Astrocyte of the spinal cord (primary cell): ENCODE data around the gene RGS1.

ENCODE experiments used
- DNase-seq: peaks from one replicate; pipeline ENCODE4 v3.0.0; 2011; ENCODE audit warnings: low read depth, low spot score
- H3K4me3 ChIP-seq: 2 replicates; pipeline ENCODE4 v1.5.1; 2011; ENCODE audit warnings: low read depth, mild to moderate bottlenecking, low read length, moderate library complexity
- in situ Hi-C: cut with HindIII; loops from 2 replicates; pipeline ENCODE4 v1.10.0; 2017; ENCODE audit warnings: low sequenced_read_pairs
- TF ChIP-seq, protein P1 (sequence below): IDR thresholded peaks from 2 replicates; pipeline ENCODE4 v1.5.1; 2012; ENCODE audit warnings: low read depth, mild to moderate bottlenecking, low read length, inconsistent platforms

The RGS1 gene

DNA sequence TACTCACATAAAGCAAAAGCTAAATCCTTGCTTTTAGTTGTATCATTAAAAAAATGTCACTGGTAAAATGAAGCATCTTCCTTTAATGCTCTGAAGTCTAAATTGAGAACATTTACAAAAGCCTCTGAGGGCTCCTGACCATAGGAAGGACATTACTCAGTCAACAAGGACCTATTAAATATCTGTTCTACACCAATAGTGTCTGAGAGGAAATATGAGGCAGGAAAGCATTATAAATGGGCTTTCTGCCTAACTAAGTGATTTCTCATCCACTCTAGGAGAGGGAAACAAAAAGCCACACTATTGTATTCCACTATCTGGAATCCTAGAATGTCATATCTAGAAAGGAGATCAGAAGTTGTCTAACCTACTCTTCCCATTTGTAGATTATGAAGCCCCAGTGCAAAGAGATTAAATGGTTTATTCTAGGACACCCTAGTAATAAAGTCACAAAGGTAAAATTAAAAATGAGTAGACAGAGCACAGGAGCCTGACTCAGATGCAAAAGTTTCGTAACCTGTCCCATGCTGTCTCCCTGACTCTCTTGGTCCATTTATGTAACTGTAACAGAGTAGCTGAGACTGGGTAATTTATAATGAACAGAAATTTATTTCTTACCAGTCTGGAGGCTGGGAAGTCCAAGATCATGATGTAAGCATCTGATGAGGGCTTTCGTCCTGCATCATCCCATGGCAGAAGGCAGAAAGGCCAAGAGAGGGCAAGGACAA is 17.6 kb downstream of the RGS1 start:
- in situ Hi-C loops = no loop called here
- TF ChIP-seq, protein P1, sequence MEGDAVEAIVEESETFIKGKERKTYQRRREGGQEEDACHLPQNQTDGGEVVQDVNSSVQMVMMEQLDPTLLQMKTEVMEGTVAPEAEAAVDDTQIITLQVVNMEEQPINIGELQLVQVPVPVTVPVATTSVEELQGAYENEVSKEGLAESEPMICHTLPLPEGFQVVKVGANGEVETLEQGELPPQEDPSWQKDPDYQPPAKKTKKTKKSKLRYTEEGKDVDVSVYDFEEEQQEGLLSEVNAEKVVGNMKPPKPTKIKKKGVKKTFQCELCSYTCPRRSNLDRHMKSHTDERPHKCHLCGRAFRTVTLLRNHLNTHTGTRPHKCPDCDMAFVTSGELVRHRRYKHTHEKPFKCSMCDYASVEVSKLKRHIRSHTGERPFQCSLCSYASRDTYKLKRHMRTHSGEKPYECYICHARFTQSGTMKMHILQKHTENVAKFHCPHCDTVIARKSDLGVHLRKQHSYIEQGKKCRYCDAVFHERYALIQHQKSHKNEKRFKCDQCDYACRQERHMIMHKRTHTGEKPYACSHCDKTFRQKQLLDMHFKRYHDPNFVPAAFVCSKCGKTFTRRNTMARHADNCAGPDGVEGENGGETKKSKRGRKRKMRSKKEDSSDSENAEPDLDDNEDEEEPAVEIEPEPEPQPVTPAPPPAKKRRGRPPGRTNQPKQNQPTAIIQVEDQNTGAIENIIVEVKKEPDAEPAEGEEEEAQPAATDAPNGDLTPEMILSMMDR = no peak
- DNase-seq = no peak
- H3K4me3 ChIP-seq = no peak overlapping the region

DNA sequence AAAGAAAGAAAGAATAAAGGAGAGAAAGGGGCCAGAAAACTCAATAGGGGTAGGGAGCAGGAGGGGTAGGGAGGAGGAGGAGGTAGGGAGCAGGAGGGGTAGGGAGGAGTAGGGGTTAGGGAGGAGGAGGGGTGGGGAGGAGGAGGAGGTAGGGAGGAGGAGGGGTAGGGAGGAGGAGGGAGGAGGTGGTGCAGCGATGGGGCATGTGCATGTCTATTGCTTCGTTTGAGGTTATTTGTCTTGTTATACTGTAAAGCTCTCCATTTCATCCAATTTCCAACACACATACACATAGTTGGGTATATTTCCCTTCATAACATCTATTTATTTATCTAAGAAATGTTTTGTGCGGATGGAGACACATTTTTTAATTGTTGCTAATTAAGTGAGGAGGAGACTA is 19.7 kb downstream of the RGS1 start:
- TF ChIP-seq, protein P1 = no peak

DNA sequence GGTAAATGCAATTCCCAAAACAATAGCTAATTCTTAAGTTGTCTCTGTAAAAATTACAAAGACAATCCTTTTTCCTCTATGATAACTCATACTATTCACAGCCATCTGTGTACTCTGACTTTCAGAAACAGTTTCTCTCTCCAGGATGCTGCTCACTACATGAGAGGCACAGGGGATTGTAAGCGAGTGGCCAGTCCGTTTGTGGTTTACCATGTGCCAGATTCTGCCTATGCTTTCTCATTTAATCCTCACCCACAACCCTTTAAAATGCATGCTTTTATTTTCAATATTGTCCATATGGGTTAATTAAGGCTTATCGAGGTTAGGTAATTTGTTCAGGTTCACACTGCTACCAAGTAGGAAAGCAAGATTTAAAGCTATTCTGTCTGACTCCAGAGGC is 23.0 kb downstream of the RGS1 start:
- DNase-seq = no peak
- no peak overlapping the region for H3K4me3 ChIP-seq
- TF ChIP-seq, protein P1 = no peak
- in situ Hi-C loops = no loop called here

More for the DNA sequence above, 19.7 kb downstream of the RGS1 start:
- H3K4me3 ChIP-seq = no peak overlapping the region
- DNase-seq = no peak
- in situ Hi-C loops = no loop called here

DNA sequence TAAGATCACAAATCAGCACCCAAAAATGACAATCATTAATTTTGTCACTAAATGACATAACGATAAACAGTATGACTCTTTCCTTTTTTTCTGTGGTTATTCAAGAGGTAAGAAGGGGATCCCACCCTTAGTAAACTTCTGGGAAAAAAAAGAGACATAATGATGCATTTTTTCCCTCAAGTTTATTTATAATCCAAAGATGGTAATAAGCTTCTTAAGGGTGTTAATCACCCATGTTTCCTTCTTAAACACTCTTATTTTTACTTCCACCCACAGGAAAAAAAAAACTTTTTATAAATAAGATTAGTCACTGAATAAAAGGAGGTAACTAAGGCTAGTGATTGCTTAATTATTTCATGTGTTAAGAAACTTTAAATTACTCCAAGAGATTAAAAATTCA is 24.7 kb downstream of the RGS1 start:
- DNase-seq = no peak
- TF ChIP-seq, protein P1 = no peak
- H3K4me3 ChIP-seq = no peak overlapping the region
- in situ Hi-C loops = no loop called here

DNA sequence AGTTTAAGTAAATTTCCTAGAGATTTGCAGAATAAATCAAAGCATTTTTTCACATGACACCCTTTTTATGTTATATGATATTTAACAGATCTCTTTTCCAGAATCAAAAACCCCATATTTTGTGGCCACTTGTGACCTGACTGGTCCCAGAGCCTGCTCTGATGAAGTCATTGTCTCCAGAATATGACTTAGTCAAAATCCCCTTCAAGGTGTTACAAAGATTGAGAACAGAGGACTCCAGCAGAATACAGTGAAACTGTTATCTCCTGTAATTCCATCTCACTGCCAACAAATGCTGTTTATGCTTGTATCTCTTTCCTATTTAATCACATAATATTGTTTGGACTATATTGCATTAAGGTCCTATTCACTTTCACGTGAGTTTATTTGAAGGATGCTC is 25.6 kb downstream of the RGS1 start:
- H3K4me3 ChIP-seq = no peak overlapping the region
- in situ Hi-C loops = no loop called here
- TF ChIP-seq, protein P1 = no peak
- DNase-seq = no peak

DNA sequence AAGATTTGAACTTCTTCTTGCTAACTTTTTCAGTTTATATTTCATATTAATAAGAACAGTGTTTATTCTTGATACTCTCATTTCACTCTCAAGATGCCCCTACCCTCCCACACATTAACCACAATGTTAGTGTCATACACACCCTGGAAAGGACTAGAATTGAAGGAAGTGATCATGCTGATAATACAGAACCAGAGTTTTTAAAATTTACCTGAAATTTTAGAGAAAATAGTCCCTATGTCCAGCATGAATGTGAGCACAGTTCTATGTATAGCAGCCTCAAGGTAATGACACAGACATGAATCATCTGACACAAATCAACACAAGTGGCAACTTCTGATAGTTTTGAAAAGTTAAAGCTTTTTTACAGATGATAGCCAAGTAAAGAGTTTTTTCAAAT is 26.0 kb downstream of the RGS1 start:
- no peak for DNase-seq
- no peak overlapping the region for H3K4me3 ChIP-seq
- in situ Hi-C loops = no loop called here
- TF ChIP-seq, protein P1 = no peak

DNA sequence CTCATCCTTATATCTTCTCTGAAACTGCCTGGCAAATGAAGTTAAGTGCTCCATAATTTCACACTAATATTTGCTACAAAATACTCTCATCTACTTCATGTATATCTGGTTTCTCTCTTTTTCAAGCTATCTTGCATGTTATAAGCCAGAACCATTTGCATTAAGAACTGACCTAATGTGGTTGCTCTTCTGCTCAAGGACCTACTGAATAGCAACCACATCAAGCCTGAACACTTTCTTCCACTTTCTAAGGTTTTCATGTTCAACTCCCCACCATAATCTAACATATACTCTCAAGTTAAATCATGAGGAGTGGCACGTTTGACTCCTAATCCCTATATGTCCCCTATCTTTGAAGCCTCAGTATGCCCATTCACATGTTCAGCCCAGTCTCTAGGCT is 27.2 kb downstream of the RGS1 start:
- H3K4me3 ChIP-seq = no peak overlapping the region
- in situ Hi-C loops = no loop called here
- TF ChIP-seq, protein P1 = no peak
- DNase-seq = no peak
